AG04449 (cell line): Measurements from ENCODE around the gene NLGN2.

Experiments
- CTCF ChIA-PET: fragments of 350-600 bp; formaldehyde crosslinking; extraction: SDS; loops from one replicate; lab custom pipeline; 2021; ENCODE audit warnings: antibody characterized with exemption; lab: Yijun Ruan, JAX
- POLR2A ChIA-PET: fragments of 400-600, 350-600 bp; formaldehyde crosslinking; extraction: SDS; loops from one replicate; lab custom pipeline; 2020; ENCODE audit warnings: antibody characterized with exemption, inconsistent platforms; lab: Yijun Ruan, JAX
- DNase-seq: peaks from one replicate; pipeline ENCODE4 v3.0.0-alpha.2; 2010; ENCODE audit warnings: low read depth, low spot score
- H3K4me3 ChIP-seq: 2 replicates; pipeline ENCODE4 v1.5.1; 2011; ENCODE audit warnings: low read depth, mild to moderate bottlenecking, control low read depth, low read length
- TF ChIP-seq, protein P1 (sequence below): IDR thresholded peaks from one replicate; pipeline ENCODE4 v1.5.1; 2011; ENCODE audit warnings: mild to moderate bottlenecking, moderate library complexity, low read length, control low read depth, inconsistent platforms; ENCODE audit not compliant: insufficient read depth; ENCODE audit errors: missing control alignments

Gene NLGN2

DNA sequence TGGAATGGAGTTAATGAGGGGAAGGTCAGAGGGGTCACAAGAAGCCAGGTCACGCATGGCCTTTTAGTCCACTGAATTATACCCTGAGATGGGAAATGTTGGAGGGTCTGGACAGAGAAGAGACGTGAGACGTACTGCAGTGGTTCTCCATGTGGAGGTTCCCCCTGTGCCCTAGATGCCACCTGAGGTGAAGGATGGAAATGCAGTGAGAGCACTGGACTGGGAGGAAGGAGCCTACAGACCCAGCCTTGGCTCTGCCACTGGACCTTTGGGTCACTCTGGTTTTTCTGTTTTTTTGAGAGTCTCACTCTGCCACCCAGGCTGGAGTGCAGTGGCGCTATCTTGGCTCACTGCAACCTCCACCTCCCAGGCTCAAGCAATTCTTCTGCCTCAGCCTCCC, 11.5 kb upstream of the NLGN2 start:
- CTCF ChIA-PET, result interaction anchor here (1.0 kb wide), 1 partner anchor 165 kb away, joined by 4 read pairs; no protein-coding TSS in a partner anchor
- no peak for DNase-seq
- POLR2A ChIA-PET, result no interaction called here
- TF ChIP-seq, protein P1, sequence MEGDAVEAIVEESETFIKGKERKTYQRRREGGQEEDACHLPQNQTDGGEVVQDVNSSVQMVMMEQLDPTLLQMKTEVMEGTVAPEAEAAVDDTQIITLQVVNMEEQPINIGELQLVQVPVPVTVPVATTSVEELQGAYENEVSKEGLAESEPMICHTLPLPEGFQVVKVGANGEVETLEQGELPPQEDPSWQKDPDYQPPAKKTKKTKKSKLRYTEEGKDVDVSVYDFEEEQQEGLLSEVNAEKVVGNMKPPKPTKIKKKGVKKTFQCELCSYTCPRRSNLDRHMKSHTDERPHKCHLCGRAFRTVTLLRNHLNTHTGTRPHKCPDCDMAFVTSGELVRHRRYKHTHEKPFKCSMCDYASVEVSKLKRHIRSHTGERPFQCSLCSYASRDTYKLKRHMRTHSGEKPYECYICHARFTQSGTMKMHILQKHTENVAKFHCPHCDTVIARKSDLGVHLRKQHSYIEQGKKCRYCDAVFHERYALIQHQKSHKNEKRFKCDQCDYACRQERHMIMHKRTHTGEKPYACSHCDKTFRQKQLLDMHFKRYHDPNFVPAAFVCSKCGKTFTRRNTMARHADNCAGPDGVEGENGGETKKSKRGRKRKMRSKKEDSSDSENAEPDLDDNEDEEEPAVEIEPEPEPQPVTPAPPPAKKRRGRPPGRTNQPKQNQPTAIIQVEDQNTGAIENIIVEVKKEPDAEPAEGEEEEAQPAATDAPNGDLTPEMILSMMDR, result no peak
- H3K4me3 ChIP-seq, result no peak overlapping the region

DNA sequence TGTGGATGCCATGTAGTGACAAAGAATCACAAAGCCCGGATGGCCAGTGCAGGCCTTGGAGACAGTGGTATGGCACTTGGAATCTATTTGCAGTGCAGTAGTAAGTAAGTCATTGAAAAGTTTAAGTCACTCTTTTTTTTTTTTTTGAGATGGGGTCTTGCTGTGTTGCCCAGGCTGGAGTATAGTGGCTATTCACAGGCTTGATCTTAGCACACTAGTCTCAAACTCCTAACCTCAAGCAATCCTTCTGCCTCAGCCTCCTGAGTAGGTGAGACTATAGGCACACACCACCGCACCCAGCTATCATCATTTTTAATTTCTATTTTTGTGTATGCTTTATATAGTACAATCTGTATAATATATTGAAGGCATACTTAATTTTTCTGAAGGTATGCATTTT, 9.0 kb upstream of the NLGN2 start:
- H3K4me3 ChIP-seq, result no peak overlapping the region
- TF ChIP-seq, protein P1, result no peak
- DNase-seq, result no peak
- CTCF ChIA-PET, result interaction anchor here (0.9 to 1.9 kb wide), 3 partner anchors 13 to 162 kb away, joined by 5 to 8 read pairs (median 6); no protein-coding TSS in a partner anchor
- POLR2A ChIA-PET, result interaction anchor here (0.7 kb wide), 1 partner anchor 132 kb away, joined by 4 read pairs; no protein-coding TSS in a partner anchor

DNA sequence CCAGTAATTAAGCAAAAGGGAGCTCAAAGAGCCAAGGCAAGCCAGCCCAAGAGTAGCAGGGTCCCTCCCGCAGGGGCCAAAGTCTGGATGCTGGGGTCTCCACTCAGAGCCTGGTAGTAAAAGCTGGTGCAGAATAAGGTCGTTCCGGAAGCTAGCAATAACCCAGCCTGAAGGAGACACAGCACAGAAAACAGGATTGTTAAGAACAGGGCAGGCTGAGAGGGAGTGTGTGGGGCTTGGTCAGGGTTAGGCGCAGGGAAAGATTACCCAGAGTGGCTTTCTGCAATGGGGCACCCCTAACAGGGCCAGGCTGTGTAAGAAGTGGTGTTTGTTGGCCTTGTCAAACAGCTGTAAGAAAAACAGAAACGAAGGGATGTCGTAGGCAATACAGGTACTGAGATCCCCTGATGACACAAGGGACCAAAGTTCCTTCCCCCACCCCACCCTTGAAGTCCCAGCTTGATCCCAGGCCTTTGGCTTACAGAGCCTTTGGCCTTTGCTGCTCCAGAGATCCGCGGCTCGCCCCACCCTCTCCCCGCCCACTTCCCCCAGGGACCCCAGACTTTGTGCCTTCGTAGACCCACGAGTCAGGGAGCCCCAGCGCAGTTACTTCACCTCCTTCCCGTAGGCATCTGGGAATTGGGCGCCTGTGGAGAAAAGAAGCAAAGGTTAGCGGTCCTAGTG, 4.5 kb upstream of the NLGN2 start:
- no peak for DNase-seq
- POLR2A ChIA-PET, result interaction anchor here (0.6 to 1.4 kb wide), 6 partner anchors 14 to 162 kb away, joined by 3 to 6 read pairs (median 4); partner anchors contain the start of genes POLR2A and TMEM102
- CTCF ChIA-PET, result interaction anchor here (0.8 to 1.4 kb wide), 4 partner anchors 31 to 158 kb away, joined by 3 to 8 read pairs (median 4); no protein-coding TSS in a partner anchor
- TF ChIP-seq, protein P1, result no peak
- peak overlapping the region; percentile 81 for H3K4me3 ChIP-seq

DNA sequence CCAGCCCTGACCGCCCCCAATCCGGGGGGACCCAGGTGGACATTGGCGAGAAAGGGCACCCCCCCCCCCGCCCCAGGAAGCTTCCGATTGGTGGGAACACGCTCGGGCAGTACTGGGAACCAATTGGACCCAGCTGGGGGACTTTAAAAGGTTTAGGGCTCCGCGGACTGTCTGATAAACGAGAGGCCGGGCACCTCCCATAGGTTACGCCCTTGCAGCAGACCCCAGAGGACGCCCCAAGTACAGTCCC, 4.0 kb upstream of the NLGN2 start:
- POLR2A ChIA-PET, result interaction anchor here (0.7 to 1.4 kb wide), 18 partner anchors 8 to 162 kb away, joined by 3 to 11 read pairs (median 4); partner anchors contain the start of genes PLSCR3, POLR2A, TMEM102 and ZBTB4

DNA sequence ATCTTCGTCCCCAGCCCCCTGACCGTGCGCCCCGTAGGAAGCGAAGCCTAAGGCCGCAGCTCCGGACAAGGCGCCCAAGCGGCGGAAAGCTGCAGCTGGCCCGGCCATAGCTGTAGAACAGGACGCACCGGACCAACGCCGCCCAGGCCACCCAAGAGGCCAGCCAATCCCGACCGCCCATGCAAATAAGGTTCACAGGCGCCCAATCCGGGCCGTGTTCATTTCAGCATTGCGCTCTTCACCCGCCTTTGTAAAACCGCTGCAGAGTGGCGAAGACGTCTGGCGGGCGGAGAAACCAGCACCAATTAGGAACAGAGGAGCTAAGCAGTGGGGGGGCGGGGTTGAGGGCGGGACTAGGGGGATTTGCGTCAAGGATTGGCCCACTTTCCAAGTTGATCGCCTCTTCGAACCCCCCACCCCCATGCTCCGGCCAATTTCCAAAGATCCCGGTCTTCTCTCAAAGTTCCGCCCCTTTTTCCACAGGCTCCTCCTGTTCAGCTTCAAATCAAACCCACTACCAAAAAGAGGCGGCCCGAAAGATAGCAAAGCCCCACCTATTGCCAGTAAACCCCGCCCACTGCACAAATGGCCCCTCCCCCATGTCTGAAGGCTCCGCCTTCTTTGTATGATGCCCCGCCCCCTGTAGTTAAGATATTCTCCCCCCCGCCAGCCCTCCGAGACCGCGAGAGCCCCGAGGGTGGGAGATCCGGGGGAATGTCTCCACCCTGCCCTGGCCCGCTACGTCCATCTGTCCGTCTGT, 3.5 kb upstream of the NLGN2 start, which contains the start of gene TMEM256:
TSS of gene TMEM256 (minus strand) at position 121 of the 760 bp plus-strand sequence. CDS start at position 108, 13 bp downstream.
- peak; percentile 96 for DNase-seq
- TF ChIP-seq, protein P1, result no peak
- peak within 1 kb of the TSS; percentile 83 for H3K4me3 ChIP-seq
- CTCF ChIA-PET, result interaction anchor here (0.6 to 1.4 kb wide), 4 partner anchors 15 to 157 kb away, joined by 3 to 8 read pairs (median 4); no protein-coding TSS in a partner anchor
- POLR2A ChIA-PET, result interaction anchor here (0.6 to 1.4 kb wide), 21 partner anchors 9 to 169 kb away, joined by 3 to 11 read pairs (median 4); partner anchors contain the start of genes PLSCR3, POLR2A, TMEM102 and ZBTB4

More for the DNA sequence above, 4.0 kb upstream of the NLGN2 start:
- H3K4me3 ChIP-seq, result peak overlapping the region; percentile 81
- TF ChIP-seq, protein P1, result no peak
- DNase-seq, result no peak
- CTCF ChIA-PET, result interaction anchor here (0.6 to 1.4 kb wide), 5 partner anchors 15 to 157 kb away, joined by 3 to 8 read pairs (median 3); no protein-coding TSS in a partner anchor
